ENCODE measurements around the gene ZCCHC24. TPM values are rescaled to one million over a fixed set of nuclear protein-coding genes. Genes with fewer than 3 reads are reported as not detected.

Gene ZCCHC24
- total RNA-seq, 1 experiment from 2014 or later: 3.8 TPM

DNA sequence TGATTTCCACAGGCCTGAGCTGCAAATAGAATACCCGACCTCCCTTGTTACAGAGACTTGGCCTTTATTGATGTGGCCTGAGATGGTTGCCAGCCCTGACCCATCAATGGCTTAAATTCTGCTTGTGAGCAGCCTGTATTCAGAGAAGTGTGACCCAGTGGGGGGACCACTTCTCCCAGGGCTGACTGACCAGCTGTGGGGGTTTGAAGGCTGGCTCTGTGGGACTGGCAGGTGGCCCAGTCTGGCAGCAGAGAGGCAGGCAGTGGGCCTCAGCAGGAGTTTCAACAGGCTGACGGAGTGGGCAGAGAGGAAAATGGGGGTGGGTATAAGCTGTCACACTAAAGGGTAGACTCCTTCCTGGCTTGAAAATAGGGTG, 110.3 kb downstream of the ZCCHC24 start:
- no peak overlapping the region for H4K5ac ChIP-seq (ENCODE audit: insufficient read length, low read depth, low read length)
- H3K4me2 ChIP-seq (ENCODE audit: insufficient read depth, insufficient read length, low read length): no peak overlapping the region
- Mint-ChIP-seq H3K4me1 (peaks cover 13% of the 10 kb centered on the region in 2 experiments), H3K4me3 (no peak overlapping the region), H3K9me3 (peaks cover 12 to 14% of the 10 kb centered on the region in 2 experiments), H3K27ac (no peak overlapping the region), H3K36me3 (ENCODE audit: insufficient read depth in 1 of 3, low read depth in 3 of 3) (peaks cover 2 to 3% (median 3%) of the 10 kb centered on the region in 3 experiments; a peak in 5 of 7 replicates), H3K27me3 (ENCODE audit: low read depth) (peaks cover 20% of the 10 kb centered on the region)
- H3K9me3 ChIP-seq (ENCODE audit: control insufficient read depth, low read depth, low read length): no peaks in the 10 kb centered on the region
- no peaks in the 10 kb centered on the region for H3K27me3 ChIP-seq (ENCODE audit: insufficient read depth, low read length)
- no peaks in the 10 kb centered on the region for H4K20me1 ChIP-seq (ENCODE audit: control insufficient read depth, insufficient read depth, insufficient read length)
- TF ChIP-seq, protein P1, sequence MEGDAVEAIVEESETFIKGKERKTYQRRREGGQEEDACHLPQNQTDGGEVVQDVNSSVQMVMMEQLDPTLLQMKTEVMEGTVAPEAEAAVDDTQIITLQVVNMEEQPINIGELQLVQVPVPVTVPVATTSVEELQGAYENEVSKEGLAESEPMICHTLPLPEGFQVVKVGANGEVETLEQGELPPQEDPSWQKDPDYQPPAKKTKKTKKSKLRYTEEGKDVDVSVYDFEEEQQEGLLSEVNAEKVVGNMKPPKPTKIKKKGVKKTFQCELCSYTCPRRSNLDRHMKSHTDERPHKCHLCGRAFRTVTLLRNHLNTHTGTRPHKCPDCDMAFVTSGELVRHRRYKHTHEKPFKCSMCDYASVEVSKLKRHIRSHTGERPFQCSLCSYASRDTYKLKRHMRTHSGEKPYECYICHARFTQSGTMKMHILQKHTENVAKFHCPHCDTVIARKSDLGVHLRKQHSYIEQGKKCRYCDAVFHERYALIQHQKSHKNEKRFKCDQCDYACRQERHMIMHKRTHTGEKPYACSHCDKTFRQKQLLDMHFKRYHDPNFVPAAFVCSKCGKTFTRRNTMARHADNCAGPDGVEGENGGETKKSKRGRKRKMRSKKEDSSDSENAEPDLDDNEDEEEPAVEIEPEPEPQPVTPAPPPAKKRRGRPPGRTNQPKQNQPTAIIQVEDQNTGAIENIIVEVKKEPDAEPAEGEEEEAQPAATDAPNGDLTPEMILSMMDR (conservative IDR thresholded peaks at IDR 0.05): no peak
- no peak overlapping the region for H3K4ac ChIP-seq (ENCODE audit: low read depth, low read length)
- H2BK12ac ChIP-seq (ENCODE audit: insufficient read length, low read depth, low read length): no peak overlapping the region
- H3K23me2 ChIP-seq (ENCODE audit: insufficient read length, low read depth, low read length, poor library complexity, severe bottlenecking): no peaks in the 10 kb centered on the region
- H4K91ac ChIP-seq (ENCODE audit: insufficient read length, low read depth, low read length): no peak overlapping the region
- H3K27ac ChIP-seq (ENCODE audit: insufficient read length, low read depth, low read length): no peak overlapping the region
- H2AK5ac ChIP-seq (ENCODE audit: insufficient read length, low read length): no peak overlapping the region
- no peak overlapping the region for H3T11ph ChIP-seq (ENCODE audit: low read length)
- H4K8ac ChIP-seq (replicated peaks; ENCODE audit: insufficient read length, low read depth, low read length): no peak overlapping the region
- no peak overlapping the region for H3K14ac ChIP-seq (ENCODE audit: insufficient read depth, low read length)
- no peak overlapping the region for H3K23ac ChIP-seq (ENCODE audit: insufficient read length, low read depth, low read length)
- H3K18ac ChIP-seq (ENCODE audit: insufficient read length, low read depth, low read length): no peak overlapping the region
- H2BK15ac ChIP-seq (ENCODE audit: low read depth, low read length): no peak overlapping the region
- no peak overlapping the region for H2AFZ ChIP-seq (ENCODE audit: low read length)
- H3K9ac ChIP-seq (ENCODE audit: extremely low read depth, insufficient read length, low read length): no peak overlapping the region
- no peaks in the 10 kb centered on the region for H3K79me2 ChIP-seq (ENCODE audit: insufficient read depth, low read length)
- H2BK20ac ChIP-seq (ENCODE audit: low read depth, low read length, poor library complexity, severe bottlenecking): no peak overlapping the region
- H3K79me1 ChIP-seq (ENCODE audit: insufficient read depth, low read depth, low read length, poor library complexity, severe bottlenecking): no peaks in the 10 kb centered on the region
- no peak overlapping the region for H2BK5ac ChIP-seq (ENCODE audit: insufficient read length, low read length)
- no peak overlapping the region for H2BK120ac ChIP-seq (ENCODE audit: low read depth, low read length, poor library complexity, severe bottlenecking)
- H3K56ac ChIP-seq (ENCODE audit: insufficient read length, low read depth, low read length): no peak overlapping the region
- no peaks in the 10 kb centered on the region for H3K4me1 ChIP-seq (ENCODE audit: insufficient read depth, low read length)
- WGBS (ENCODE audit: extremely low coverage, insufficient read length, low lambda C conversion rate): no CpG with 5 or more reads among the region's 2 CpGs
- DNase-seq: no peak
